Right atrium auricular region (tissue), 2 donors: ENCODE data around the gene RAET1E. TPM values are rescaled to one million over a fixed set of nuclear protein-coding genes. Genes with fewer than 3 reads are reported as not detected.
A peak's percentile ranks its signal among the peaks of the same experiment; 100 is the strongest.

Experiments
- DNase-seq: peaks from one replicate; pipeline ENCODE4 v3.0.0-alpha.2; 2019; ENCODE audit warnings: low spot score
- H3K27ac ChIP-seq, 2 donors: fragments of 200-600 bp; sonication (generic); 1 replicate in 1 of 2; 2 replicates in 1 of 2; pipeline ENCODE4 v1.5.1; 2016 to 2019
- H3K27me3 ChIP-seq, 2 donors: fragments of 200-600 bp; sonication (generic); one replicate each; pipeline versions ENCODE4 v1.5.1 to v1.6.0; 2017 to 2019
- H3K36me3 ChIP-seq: fragments of 200-600 bp; sonication (generic); one replicate; pipeline ENCODE4 v1.5.1; 2016
- H3K4me1 ChIP-seq, 2 donors: fragments of 200-600 bp; sonication (generic); one replicate each; pipeline versions ENCODE4 v1.5.1 to v1.6.0; 2017 to 2019
- H3K4me3 ChIP-seq, 2 donors: fragments of 200-600 bp; sonication (generic); 1 replicate in 1 of 2; 2 replicates in 1 of 2; pipeline ENCODE4 v1.5.1; 2017 to 2019; ENCODE audit warnings: mild to moderate bottlenecking in 1 of 2, moderate library complexity in 1 of 2
- H3K9me3 ChIP-seq, 2 donors: fragments of 200-600 bp; sonication (generic); one replicate each; pipeline ENCODE4 v1.5.1; 2019
- total RNA-seq, 2 donors: library from RNA; depleted of rRNA; stranded (reverse); fragments of >200 nt; gene quantifications; one replicate each; pipeline ENCODE4 v1.1.0, GENCODE V29; 2016
- TF ChIP-seq, protein P1 (sequence below), 2 donors: fragments of 200-600 bp; sonication (generic); IDR thresholded peaks; one replicate each; pipeline ENCODE4 v1.5.1; 2019; ENCODE audit warnings: antibody characterized with exemption in 2 of 2

The RAET1E gene
- total RNA-seq, 2 donors from 2014 or later = 0.52 to 4.3 TPM

DNA sequence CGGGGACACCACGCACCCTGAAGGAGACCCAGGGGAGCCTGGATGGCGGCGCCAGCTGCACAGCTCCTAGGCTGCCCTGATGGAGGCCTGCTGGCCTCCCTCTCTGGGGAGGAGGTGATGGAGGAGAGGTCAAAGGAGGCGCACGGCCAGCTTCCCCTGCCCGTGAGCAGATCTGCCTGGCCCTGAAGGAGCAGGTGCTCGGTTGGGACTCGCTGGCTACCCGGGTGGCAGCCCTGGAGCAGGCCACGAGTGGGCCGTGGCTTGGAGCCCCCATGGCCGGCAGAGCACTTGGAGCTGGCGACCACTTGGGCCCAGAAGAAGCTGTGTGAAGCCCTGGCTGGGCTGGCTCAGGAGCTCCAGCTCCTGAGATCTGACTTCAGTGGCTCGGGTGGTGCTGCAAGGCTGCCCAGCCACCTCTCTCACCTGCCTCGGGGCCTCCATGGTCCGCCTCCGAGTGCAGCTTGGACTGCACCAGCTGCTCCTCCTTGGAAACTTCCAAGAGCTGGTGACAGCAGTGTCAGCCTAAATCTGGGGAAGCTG is 7.5 kb upstream of the RAET1E start:
- H3K4me1 ChIP-seq = peaks cover 0 to 12% of the 10 kb centered on the region in 2 donors
- H3K36me3 ChIP-seq = no peaks in the 10 kb centered on the region
- no peaks in the 10 kb centered on the region for H3K27me3 ChIP-seq
- H3K4me3 ChIP-seq = no peak overlapping the region
- no peaks in the 10 kb centered on the region for H3K9me3 ChIP-seq
- TF ChIP-seq, protein P1, sequence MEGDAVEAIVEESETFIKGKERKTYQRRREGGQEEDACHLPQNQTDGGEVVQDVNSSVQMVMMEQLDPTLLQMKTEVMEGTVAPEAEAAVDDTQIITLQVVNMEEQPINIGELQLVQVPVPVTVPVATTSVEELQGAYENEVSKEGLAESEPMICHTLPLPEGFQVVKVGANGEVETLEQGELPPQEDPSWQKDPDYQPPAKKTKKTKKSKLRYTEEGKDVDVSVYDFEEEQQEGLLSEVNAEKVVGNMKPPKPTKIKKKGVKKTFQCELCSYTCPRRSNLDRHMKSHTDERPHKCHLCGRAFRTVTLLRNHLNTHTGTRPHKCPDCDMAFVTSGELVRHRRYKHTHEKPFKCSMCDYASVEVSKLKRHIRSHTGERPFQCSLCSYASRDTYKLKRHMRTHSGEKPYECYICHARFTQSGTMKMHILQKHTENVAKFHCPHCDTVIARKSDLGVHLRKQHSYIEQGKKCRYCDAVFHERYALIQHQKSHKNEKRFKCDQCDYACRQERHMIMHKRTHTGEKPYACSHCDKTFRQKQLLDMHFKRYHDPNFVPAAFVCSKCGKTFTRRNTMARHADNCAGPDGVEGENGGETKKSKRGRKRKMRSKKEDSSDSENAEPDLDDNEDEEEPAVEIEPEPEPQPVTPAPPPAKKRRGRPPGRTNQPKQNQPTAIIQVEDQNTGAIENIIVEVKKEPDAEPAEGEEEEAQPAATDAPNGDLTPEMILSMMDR (IDR thresholded peaks at IDR 0.05) = no peak
- H3K27ac ChIP-seq = no peak overlapping the region
- DNase-seq = peak; percentile 32

DNA sequence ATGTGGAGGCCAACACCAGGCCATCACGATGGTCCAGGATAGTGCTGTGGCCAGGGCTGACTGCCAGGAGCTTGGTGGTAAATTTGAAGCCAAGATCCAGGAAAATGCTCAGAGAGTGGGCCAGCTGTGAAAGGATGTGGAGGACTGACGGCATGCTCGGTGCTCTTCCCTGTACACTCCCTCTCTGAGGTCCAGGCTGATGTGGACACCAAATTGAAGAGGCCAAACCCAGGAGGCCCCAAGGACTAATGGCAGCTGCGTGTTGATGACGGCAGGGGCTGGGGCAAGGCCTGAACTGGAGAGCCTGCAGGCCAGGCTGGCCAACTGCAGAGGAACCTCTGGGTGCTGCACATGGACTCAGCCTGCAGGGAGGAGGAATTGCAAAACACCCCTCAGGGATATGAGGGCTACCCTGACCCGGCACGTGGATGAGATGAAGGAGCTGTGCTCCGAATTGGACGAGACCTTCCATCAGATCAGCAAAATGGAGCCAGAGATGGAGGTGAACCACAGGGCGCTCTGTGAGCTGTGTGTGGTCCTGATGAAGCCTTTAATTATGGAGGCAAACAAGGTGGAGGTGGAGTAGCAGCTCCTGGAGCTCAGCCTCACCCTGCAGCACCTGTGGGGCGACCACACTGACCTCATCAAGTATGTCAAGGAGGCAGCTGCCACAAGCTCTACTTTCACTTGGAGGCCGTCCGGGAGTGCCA is 6.9 kb upstream of the RAET1E start:
- TF ChIP-seq, protein P1 (IDR thresholded peaks at IDR 0.05) = no peak
- no peak overlapping the region for H3K27ac ChIP-seq
- no peaks in the 10 kb centered on the region for H3K36me3 ChIP-seq
- DNase-seq = peak; percentile 48
- no peak overlapping the region for H3K4me3 ChIP-seq
- H3K27me3 ChIP-seq = no peaks in the 10 kb centered on the region
- H3K9me3 ChIP-seq = no peaks in the 10 kb centered on the region
- H3K4me1 ChIP-seq = peaks cover 0 to 12% of the 10 kb centered on the region in 2 donors

DNA sequence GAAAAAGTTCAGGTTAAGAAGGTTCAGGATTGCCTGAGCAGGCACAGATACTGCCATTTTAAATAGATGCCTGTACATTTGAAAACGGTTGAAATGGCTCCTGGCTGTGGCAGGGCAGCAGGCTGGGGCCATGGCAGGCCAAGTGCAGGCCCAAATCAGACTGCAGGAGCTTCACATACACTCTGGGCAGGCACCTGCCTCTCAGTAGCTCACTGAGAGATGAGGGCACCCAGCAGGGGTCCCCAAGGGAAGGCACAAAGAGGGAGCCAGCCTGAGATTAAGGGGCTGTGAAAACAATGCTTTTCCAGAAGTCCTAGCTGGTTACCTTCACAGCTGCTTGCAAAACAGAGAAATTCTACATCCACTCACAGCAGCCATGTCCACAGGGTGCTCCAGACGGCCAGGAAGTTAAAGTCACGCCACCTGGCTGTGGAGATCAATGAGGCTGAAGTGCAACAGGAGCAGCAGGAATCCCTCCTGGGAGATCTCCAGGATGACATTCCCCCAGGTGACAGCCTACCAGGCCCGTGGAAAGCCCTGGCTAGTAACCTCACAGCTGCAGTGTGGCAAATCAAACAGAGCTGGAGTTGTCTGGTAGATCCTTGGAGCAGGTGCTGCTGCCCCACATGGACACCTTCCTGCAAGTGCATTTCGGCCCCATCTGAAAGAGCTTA is 6.2 kb upstream of the RAET1E start:
- H3K36me3 ChIP-seq = no peaks in the 10 kb centered on the region
- no peaks in the 10 kb centered on the region for H3K9me3 ChIP-seq
- no peak overlapping the region for H3K4me3 ChIP-seq
- no peak overlapping the region for H3K27ac ChIP-seq
- peak; percentile 36 for DNase-seq
- TF ChIP-seq, protein P1 (IDR thresholded peaks at IDR 0.05) = no peak
- no peaks in the 10 kb centered on the region for H3K27me3 ChIP-seq
- H3K4me1 ChIP-seq = peaks cover 0 to 12% of the 10 kb centered on the region in 2 donors

DNA sequence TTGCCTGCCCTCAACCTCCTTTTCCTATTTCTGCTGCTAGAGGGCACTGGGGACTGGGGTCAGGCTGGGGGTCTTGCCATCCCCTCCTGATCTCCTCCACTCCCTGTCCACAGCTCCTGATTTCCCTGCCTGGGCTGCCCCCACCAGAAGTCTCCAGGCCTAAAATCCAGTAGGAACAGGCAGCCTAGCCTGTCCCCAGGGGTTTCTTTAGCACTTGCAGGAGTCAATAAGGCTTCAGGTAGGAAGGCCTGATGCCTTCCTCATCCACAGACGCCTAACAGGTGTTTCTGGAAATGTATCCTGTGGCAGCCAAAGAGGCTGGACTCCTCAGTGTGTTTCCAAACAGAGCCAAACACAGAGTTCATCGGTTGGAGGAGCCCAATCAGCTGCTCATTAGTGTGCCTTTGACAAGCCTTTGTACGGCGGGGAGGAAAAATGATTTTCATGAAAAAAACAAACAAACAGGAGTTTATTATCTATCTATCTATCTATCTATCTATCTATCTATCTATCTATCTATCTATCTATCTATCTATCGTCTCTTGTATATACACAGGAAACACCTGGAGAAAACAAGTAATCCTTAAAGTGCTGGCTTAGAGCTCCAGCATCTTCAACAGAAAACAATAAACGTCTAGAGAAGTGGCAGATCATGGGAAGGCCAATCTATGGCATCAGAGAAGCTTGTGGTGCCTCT is 3.7 kb upstream of the RAET1E start:
- H3K27me3 ChIP-seq = no peaks in the 10 kb centered on the region
- DNase-seq = peak; percentile 32

More for the DNA sequence above, 3.7 kb upstream of the RAET1E start:
- Histone ChIP-seq H3K27ac (no peak overlapping the region), H3K9me3 (no peaks in the 10 kb centered on the region), H3K4me3 (no peak overlapping the region), H3K4me1 (peaks cover 0 to 28% of the 10 kb centered on the region in 2 donors), H3K36me3 (no peaks in the 10 kb centered on the region)
- TF ChIP-seq, protein P1 (IDR thresholded peaks at IDR 0.05) = no peak
